H1 (cell line): ENCODE results near the gene SBF1.

Source experiments
- CREB1 ChIP-seq: IDR thresholded peaks from 2 replicates; pipeline ENCODE4 v1.6.1; 2012; ENCODE audit warnings: inconsistent platforms
- POLR2A ChIP-seq, 2 experiments: IDR thresholded peaks; 1 replicate in 1 of 2; 2 replicates in 1 of 2; pipeline ENCODE4 v1.6.1; 2011; ENCODE audit warnings: low read depth in 2 of 2, low read length in 2 of 2, mild to moderate bottlenecking in 2 of 2; ENCODE audit errors: control extremely low read depth in 1 of 2
- TF ChIP-seq, protein P1 (sequence below), 3 experiments: IDR thresholded peaks; 1 replicate in 2 of 3; 2 replicates in 1 of 3; pipeline versions ENCODE4 v1.5.1 to v1.6.1; 2011; ENCODE audit warnings: low read length in 3 of 3, mild to moderate bottlenecking in 3 of 3, inconsistent platforms in 2 of 3, low read depth in 1 of 3, moderate library complexity in 1 of 3; ENCODE audit not compliant: insufficient read depth in 1 of 3; ENCODE audit errors: control extremely low read depth in 1 of 3

DNA sequence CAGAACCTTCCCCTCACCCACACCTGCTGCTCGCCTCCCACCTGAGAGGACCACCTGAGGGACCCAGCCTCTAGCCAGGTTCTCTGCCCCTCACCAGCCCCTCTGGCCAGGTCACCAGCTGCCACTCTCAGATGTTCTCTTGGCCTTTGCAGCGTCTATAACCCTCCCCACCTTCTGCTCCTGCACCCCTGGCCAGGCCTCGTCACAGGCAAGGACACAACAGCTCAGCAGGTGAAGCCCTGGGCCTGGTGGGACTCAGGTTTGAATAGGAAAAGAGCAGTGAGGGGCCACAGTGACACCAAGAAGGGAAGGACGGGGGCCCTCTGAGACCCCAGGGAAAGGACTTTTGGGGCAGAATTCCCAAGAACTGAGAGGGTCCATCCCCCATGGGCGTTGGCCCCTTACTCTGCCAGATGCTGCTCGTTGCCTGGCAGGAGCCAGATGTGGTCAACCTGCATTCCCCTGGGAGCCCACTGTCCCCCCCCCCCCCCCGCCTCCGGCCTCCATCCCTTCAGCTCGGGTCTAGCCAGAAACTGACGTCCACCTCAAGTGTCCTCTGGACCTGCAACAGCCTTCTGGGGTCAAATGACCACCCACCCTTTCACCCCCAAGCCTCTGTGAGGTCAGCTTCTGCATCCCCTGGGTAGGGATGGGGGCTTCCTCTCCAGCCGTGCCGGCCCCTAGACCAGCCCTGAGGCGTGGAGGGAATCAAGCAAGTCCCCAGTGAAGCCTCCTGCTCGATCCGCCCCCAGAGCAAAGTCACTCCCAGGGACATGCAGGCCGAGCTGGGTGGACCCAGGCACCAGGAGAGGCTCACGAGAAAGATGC lies 28.7 kb downstream of the SBF1 start:
- TF ChIP-seq CREB1 (no peak), POLR2A (IDR thresholded peaks at IDR 0.05; ENCODE audit: control extremely low read depth in 1 of 2, low read depth in 2 of 2, low read length in 2 of 2) (no peak)
- TF ChIP-seq, protein P1, sequence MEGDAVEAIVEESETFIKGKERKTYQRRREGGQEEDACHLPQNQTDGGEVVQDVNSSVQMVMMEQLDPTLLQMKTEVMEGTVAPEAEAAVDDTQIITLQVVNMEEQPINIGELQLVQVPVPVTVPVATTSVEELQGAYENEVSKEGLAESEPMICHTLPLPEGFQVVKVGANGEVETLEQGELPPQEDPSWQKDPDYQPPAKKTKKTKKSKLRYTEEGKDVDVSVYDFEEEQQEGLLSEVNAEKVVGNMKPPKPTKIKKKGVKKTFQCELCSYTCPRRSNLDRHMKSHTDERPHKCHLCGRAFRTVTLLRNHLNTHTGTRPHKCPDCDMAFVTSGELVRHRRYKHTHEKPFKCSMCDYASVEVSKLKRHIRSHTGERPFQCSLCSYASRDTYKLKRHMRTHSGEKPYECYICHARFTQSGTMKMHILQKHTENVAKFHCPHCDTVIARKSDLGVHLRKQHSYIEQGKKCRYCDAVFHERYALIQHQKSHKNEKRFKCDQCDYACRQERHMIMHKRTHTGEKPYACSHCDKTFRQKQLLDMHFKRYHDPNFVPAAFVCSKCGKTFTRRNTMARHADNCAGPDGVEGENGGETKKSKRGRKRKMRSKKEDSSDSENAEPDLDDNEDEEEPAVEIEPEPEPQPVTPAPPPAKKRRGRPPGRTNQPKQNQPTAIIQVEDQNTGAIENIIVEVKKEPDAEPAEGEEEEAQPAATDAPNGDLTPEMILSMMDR (IDR thresholded peaks at IDR 0.05; ENCODE audit: control extremely low read depth in 1 of 3, insufficient read depth in 1 of 3, low read depth in 1 of 3, low read length in 3 of 3): no peak
